ENCODE data around the gene USP47. TPM values are rescaled to one million over a fixed set of nuclear protein-coding genes. Genes with fewer than 3 reads are reported as not detected.

Gene USP47
- total RNA-seq, 1 donor from 2014 or later, result 53.7 TPM

DNA sequence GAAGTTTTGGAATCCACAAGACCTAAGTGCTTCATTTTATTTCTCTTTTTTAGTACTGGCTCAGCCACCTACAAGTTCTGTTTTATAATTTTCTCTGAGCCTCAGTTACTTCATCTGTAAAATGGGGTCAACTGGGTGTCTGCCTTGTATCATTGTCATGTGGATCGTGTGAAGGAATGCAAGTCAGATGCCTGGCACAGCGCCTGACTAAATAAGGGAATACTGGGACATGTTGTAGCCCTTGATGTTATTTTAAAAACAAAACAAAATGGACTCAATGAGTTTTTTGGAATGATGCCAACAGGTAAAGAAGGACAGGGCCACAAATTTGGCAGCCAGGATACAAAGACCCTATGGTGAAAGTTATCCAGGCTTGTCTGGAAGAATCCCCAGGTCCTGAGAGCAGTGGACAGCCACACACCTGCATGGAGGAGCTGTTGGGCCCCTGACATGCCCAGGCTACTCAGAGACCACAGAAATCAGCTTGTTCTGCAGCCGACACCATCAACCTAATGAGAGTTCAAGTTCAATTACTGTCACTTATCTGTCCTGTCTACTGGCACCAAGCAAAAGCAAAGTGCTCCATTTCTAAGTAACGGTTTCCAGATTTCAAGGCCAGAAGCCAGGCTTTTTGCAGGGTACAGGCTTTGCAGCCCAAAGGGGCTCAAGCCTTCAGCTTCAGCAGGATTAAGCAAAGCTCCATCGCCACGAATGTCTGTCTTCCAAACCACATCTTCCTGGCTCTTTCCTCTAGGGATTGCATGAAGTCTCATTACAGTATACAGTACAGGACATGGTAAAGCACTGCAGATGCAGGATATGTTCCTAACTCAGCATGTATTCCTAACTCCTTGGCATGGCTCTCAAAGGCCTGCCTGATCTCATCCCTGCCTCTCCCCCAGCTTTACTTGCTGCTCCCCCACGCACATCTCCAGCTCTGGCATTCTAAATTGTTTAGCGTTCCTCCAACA lies 148.3 kb downstream of the USP47 start:
- no peaks in the 10 kb centered on the region for H3K36me3 ChIP-seq
- H3K27ac ChIP-seq (replicated peaks), result peak overlapping the region; percentile 96
- no peak for TF ChIP-seq CTCF (IDR thresholded peaks at IDR 0.05; ENCODE audit: borderline replicate concordance)
- H3K4me1 ChIP-seq, result peaks cover 91% of the 10 kb centered on the region
- no peaks in the 10 kb centered on the region for H3K9me3 ChIP-seq (replicated peaks)
- H3K4me3 ChIP-seq, result no peak overlapping the region
- DNase-seq, result no peak
- intact Hi-C loops (cut with micrococcal nuclease), result no loop called here
- H3K27me3 ChIP-seq (ENCODE audit: low read depth), result no peaks in the 10 kb centered on the region

DNA sequence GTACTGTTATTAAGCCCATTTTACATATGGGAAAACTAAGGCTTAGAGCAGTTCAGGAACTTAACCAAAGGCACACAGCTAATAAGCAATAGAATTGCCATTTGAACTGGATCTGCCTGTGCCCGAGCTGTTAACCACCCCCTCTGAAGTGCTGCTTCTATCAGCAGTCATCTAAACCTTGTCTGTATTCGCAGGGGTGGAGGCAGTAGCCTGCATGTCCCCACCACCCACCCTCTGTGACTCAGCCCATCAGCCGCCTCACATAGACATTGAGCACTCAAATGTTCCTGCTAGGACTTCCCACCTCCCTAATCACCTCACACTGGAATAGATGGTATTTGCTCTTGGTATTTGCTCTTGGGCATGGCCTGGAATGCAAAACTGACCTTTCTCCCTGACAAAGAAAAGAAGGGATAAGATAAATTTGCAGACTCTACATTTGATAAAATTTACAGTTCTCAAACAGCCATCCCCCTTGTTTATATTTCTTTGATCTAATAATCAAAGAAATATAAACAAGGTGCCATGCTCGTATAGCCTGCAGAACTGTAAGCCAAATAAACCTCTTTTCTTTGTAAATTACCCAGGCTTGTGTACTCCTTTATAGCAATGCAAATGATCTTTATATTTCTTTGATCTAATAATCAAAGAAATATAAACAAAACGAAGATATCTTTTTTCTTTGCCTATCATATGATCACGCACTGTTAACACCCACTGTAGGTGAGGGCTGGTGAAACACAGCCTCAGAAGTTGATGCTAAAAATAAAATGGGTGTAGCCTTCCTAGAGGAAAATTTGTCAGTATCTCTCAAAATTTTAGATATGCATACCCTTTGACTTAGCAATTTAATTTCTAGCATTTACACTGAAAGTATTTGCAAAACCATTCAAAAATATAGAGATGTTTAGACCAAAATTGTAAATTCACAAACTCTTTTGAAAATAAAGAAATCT lies 150.8 kb downstream of the USP47 start:
- Histone ChIP-seq H3K4me3 (no peak overlapping the region), H3K4me1 (peaks cover 66% of the 10 kb centered on the region), H3K36me3 (peaks cover 22% of the 10 kb centered on the region), H3K9me3 (replicated peaks) (no peaks in the 10 kb centered on the region), H3K27ac (replicated peaks) (peak overlapping the region; percentile 96), H3K27me3 (ENCODE audit: low read depth) (no peaks in the 10 kb centered on the region)
- no peak for DNase-seq
- intact Hi-C loops (cut with micrococcal nuclease), result no loop called here
- TF ChIP-seq CTCF (IDR thresholded peaks at IDR 0.05; ENCODE audit: borderline replicate concordance), result no peak

DNA sequence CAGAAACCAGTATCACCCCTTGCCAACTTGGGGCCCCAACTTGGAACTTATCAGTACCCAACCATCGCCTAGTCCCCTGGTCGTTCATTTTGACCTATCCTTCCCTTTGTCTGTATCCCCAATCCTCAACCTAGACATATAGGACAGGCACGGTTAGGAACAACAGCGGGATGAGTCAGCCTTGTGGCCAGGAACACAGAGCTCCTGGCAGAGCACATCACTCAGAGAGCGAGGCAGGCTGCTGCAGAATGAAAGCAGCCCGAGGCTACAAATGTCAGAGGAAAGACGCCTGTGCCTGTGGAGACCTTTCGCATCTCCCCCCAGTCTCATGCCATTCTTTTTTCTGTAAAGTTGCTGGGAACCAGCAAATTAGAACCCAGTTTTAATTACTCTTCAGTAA lies 152.1 kb downstream of the USP47 start:
- Histone ChIP-seq H3K4me1 (peaks cover 53% of the 10 kb centered on the region), H3K9me3 (replicated peaks) (no peaks in the 10 kb centered on the region), H3K27ac (replicated peaks) (peak overlapping the region; percentile 96), H3K4me3 (no peak overlapping the region), H3K36me3 (peaks cover 36% of the 10 kb centered on the region), H3K27me3 (ENCODE audit: low read depth) (no peaks in the 10 kb centered on the region)
- TF ChIP-seq CTCF (IDR thresholded peaks at IDR 0.05; ENCODE audit: borderline replicate concordance), result no peak
- intact Hi-C loops (cut with micrococcal nuclease), result no loop called here
- peak; percentile 56 for DNase-seq

DNA sequence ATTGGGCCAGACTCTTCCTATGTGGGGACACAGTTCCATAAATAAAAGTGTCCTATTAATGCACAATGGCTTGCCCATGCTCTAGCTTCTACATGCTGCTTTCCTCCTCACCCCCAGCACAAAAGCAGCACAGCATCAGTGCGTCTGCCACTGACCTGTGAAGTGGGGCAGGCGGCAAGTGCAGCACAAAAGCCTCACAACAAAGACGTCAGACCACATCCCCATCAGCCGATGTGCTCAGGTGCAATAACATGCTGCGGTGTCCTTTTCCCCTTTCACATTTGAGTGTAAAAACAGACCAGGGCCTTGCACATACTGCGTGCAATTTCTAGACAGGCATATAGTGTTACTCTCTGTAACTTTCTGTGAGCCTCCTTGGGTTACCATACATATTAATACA lies 153.8 kb downstream of the USP47 start:
- Histone ChIP-seq H3K36me3 (peaks cover 52% of the 10 kb centered on the region), H3K27ac (replicated peaks) (no peak overlapping the region), H3K27me3 (ENCODE audit: low read depth) (no peaks in the 10 kb centered on the region), H3K9me3 (replicated peaks) (no peaks in the 10 kb centered on the region), H3K4me1 (peaks cover 35% of the 10 kb centered on the region), H3K4me3 (no peak overlapping the region)
- DNase-seq, result no peak
- intact Hi-C loops (cut with micrococcal nuclease), result no loop called here
- TF ChIP-seq CTCF (IDR thresholded peaks at IDR 0.05; ENCODE audit: borderline replicate concordance), result no peak

DNA sequence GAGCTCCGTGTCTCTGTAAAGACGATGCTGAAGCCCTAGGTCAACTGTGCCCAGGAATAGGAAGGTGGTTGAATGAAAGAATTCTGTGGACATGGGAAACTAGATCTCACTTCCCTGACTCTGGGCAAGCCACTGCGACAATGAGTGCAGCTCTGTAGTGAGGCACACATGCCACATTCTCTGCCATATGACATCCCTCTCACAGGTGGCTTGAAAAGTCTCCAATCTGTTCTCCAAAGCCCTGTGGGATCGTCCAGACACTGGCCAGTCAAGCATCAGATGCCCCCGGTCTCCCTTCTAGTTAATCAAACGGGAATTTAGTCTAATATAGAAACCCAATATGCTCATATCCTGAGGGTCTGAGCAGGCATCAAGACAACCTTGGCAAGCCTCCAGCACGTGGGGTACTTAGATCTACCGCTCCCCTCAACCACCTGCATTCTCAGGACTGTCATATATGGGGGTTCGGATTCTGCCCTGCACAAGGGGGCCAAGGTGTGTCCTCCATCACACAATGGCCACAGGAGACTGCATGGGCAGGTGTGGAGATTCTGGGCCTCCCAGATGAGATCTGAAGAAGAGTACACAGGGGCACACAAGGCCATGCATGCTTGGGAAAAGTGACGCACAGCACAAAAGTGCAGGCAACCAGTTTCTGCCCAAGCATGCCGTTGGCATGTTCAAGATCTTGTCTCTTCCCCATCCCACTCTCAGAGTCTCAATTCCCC lies 154.7 kb downstream of the USP47 start:
- TF ChIP-seq CTCF (IDR thresholded peaks at IDR 0.05; ENCODE audit: borderline replicate concordance), result no peak
- Histone ChIP-seq H3K4me3 (no peak overlapping the region), H3K9me3 (replicated peaks) (no peaks in the 10 kb centered on the region), H3K36me3 (peaks cover 61% of the 10 kb centered on the region), H3K27me3 (ENCODE audit: low read depth) (no peaks in the 10 kb centered on the region), H3K27ac (replicated peaks) (no peak overlapping the region), H3K4me1 (peaks cover 29% of the 10 kb centered on the region)
- DNase-seq, result no peak
- intact Hi-C loops (cut with micrococcal nuclease), result no loop called here
